Aorta (tissue), 5 donors: ENCODE measurements around the gene NEUROG2. TPM values are rescaled to one million over a fixed set of nuclear protein-coding genes. Genes with fewer than 3 reads are reported as not detected.
"Not testable (repeated sequence)": the region's sequence is repeated elsewhere in the genome, so short reads cannot be mapped to it uniquely, and the experiment has no call there.

Experiments used
- ATAC-seq: fragments of 200-7000 bp; cut with Tn5 transposase; one replicate; pipeline ENCODE4 v1.9.1; 2022; ENCODE audit warnings: moderate library complexity; ENCODE audit not compliant: low FRiP score
- DNase-seq, 2 donors: peaks; one replicate each; pipeline ENCODE4 v3.0.0-alpha.2; 2020
- H3K27ac ChIP-seq, 2 donors: one replicate each; pipeline ENCODE4 v1.5.1; 2013; ENCODE audit warnings: low read length in 2 of 2, mild to moderate bottlenecking in 2 of 2, moderate library complexity in 2 of 2, control low read depth in 1 of 2, inconsistent platforms in 1 of 2, low read depth in 1 of 2
- H3K27me3 ChIP-seq, 2 donors: one replicate each; pipeline ENCODE4 v1.6.1; 2013; ENCODE audit warnings: control low read depth in 1 of 2, low read length in 1 of 2, mild to moderate bottlenecking in 1 of 2, moderate library complexity in 1 of 2; ENCODE audit not compliant: insufficient read depth in 2 of 2, control insufficient read depth in 1 of 2
- H3K36me3 ChIP-seq, 2 donors: one replicate each; pipeline ENCODE4 v1.6.1; 2013; ENCODE audit warnings: control low read depth in 1 of 2, low read length in 1 of 2, mild to moderate bottlenecking in 1 of 2; ENCODE audit not compliant: insufficient read depth in 2 of 2, control insufficient read depth in 1 of 2
- H3K4me1 ChIP-seq, 2 donors: one replicate each; pipeline ENCODE4 v1.6.1; 2013; ENCODE audit warnings: low read length in 2 of 2, control low read depth in 1 of 2, mild to moderate bottlenecking in 1 of 2, moderate library complexity in 1 of 2; ENCODE audit not compliant: insufficient read depth in 2 of 2, control insufficient read depth in 1 of 2
- H3K4me3 ChIP-seq, 2 donors: one replicate each; pipeline ENCODE4 v1.5.1; 2013; ENCODE audit warnings: low read length in 2 of 2, control low read depth in 1 of 2, mild to moderate bottlenecking in 1 of 2
- H3K9me3 ChIP-seq: one replicate; pipeline ENCODE4 v1.6.1; 2013; ENCODE audit warnings: mild to moderate bottlenecking, low read length; ENCODE audit not compliant: control insufficient read depth
- WGBS, 2 donors: extraction: QIAGEN DNeasy Blood & Tissue Kit; methylation state at CpG; one replicate each; pipeline ENCODE4 v1.1.7; 2013; 5-methylcytosine and 5-hydroxymethylcytosine counted together
- intact Hi-C, 2 donors: fragments of 100-400 bp; cut with DNase I; formaldehyde crosslinking; loops; one replicate each; pipeline versions ENCODE4 v1.14.2 to v1.15.0; 2022
- polyA plus RNA-seq, 2 donors: library from polyadenylated mRNA; stranded (reverse); fragments of 200-250 nt; gene quantifications; one replicate each; pipeline ENCODE4 v1.2.3, GENCODE V29; 2013
- total RNA-seq, 2 donors: library from RNA; stranded (reverse); fragmentation: NEBNext Ultra II Directional; extraction: Animal tissue kit (Norgen Biotek cat#: 25700); gene quantifications; one replicate each; pipeline ENCODE4 v1.2.1, GENCODE V29; 2021
- donor health status: healthy with polysubstance abuse.
- donor health status: Bipolar disorder and iron deficiency.
- donor health status: DM: no; HTN: no; CAD: no.
- donor health status: DM: no; HTN: no; CAD: no.
- donor health status: DM: yes; HTN: yes; CAD: no.

Gene NEUROG2
- total and polyA plus RNA-seq, 4 donors: not detected

DNA sequence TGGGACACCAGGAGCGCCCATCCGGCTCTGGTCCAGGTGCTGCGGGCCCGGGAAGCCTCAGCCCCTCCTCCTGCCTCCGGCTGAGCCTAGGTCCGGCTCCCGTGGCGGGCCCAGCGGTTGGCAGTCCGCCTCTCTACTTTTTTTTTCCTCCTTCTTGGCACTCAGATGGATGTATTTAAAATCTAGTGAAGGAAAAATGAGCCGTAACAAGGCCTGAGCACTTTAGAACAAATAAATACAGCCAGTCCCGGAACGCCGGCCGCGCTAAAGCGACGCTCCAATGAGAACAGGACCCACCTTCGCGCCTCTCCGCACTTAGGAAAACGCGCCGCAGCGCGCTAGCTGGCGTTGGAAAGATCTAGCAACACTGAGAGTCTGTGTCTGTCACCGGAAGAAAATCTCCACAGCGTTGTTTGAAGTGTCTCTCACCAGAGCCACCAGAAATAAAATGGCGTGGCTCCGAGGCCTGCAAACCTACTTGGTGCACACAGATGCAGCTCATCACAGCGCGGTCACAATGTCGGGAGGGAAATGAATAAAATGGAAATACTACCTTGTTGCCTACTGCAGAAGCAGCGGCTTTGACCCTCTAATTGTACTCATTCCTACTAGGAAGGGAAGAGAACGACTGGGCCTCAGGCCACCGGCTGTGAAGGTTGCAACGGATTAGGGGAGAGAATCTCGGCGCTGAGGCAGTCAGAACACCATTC lies 4.7 kb downstream of the NEUROG2 start:
- no peak overlapping the region for H3K27ac ChIP-seq
- H3K27me3 ChIP-seq: peaks cover 0 to 2% of the 10 kb centered on the region in 2 donors
- H3K4me3 ChIP-seq: no peak overlapping the region
- no peaks in the 10 kb centered on the region for H3K4me1 ChIP-seq
- intact Hi-C loops: no loop called here
- no peaks in the 10 kb centered on the region for H3K36me3 ChIP-seq
- ATAC-seq: no peak
- no peaks in the 10 kb centered on the region for H3K9me3 ChIP-seq
- no peak for DNase-seq
- WGBS, 2 donors: 27 to 31% methylated on average over 40 of the region's 40 CpGs

- Histone ChIP-seq H3K9me3 (no peaks in the 10 kb centered on the region), H3K36me3 (no peaks in the 10 kb centered on the region), H3K4me3 (peak overlapping the region in 1 of 2 donors; percentile 10), H3K4me1 (no peaks in the 10 kb centered on the region), H3K27ac (no peak overlapping the region), H3K27me3 (no peaks in the 10 kb centered on the region)
- ATAC-seq (no peak), DNase-seq (no peak)
- WGBS, 2 donors: 2 to 4% methylated on average over 33 to 34 of the region's 34 CpGs
- intact Hi-C loops: no loop called here
Observed at GRCh38 chr4:112510291-112511092, 5.5 kb downstream of the NEUROG2 start.

- Histone ChIP-seq H3K4me1 (no peaks in the 10 kb centered on the region), H3K36me3 (no peaks in the 10 kb centered on the region), H3K4me3 (peak overlapping the region; percentile 10 to 36), H3K27ac (no peak overlapping the region), H3K9me3 (no peaks in the 10 kb centered on the region), H3K27me3 (no peaks in the 10 kb centered on the region)
- WGBS, 2 donors: 4 to 5% methylated on average over 46 of the region's 46 CpGs
- ATAC-seq (peak; percentile 26), DNase-seq (no peak)
- intact Hi-C loops: no loop called here
Observed at GRCh38 chr4:112509243-112510141, 6.5 kb downstream of the NEUROG2 start.

GRCh38 chr4:112508356-112508755 lies 7.6 kb downstream of the NEUROG2 start:
- DNase-seq (no peak), ATAC-seq (no peak)
- 5 to 8% methylated on average over 6 of the region's 6 CpGs for WGBS, 2 donors
- H3K27ac ChIP-seq: no peak overlapping the region
- H3K27me3 ChIP-seq: no peaks in the 10 kb centered on the region
- no peaks in the 10 kb centered on the region for H3K9me3 ChIP-seq
- H3K4me1 ChIP-seq: no peaks in the 10 kb centered on the region
- H3K4me3 ChIP-seq: no peak overlapping the region
- no peaks in the 10 kb centered on the region for H3K36me3 ChIP-seq
- intact Hi-C loops: no loop called here

DNA sequence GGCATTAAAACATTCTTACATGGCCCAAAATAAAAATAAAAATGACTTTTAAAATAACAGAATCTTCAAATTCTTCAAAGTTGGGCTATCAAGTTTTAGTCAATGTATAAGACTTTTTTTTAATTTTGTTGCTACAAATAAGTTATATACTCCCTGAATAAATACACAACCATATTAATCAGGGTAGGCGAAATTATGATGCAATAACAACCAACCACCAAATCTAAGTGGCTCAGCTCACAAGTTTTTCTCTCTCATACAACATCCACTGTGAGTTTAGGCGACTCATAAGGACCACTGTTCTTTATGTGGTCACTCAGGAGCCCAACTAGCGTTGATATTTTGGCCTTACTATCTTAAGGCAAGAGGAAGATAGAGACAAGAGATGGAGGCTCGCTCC lies 11.2 kb downstream of the NEUROG2 start:
- WGBS, 2 donors: 87 to 89% methylated on average over 4 of the region's 4 CpGs
- Histone ChIP-seq H3K9me3 (no peaks in the 10 kb centered on the region), H3K27me3 (no peaks in the 10 kb centered on the region), H3K4me3 (no peak overlapping the region), H3K27ac (no peak overlapping the region), H3K36me3 (no peaks in the 10 kb centered on the region), H3K4me1 (no peaks in the 10 kb centered on the region)
- DNase-seq (no peak), ATAC-seq (no peak)
- intact Hi-C loops: no loop called here

DNA sequence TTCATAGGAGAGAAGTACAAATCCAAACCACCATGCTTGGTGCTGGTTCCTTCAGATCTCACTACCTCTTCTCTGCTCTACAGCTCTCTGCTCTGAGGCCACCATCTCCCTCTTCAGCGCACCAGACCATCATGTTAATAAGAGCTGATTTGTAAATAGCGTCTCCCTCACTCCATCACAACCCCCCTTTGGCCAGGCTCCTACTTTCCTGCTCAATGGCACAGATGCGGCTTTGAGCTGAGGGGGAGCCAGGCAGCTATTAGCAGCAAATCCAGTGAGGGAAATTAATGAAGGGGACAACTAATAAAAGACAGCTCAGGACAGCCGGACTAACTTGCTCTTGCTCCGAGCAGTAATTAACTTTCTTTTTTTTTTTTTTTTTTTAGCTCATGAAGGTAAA lies 13.1 kb downstream of the NEUROG2 start:
- DNase-seq (no peak), ATAC-seq (no peak)
- H3K27ac ChIP-seq: no peak overlapping the region
- H3K36me3 ChIP-seq: no peaks in the 10 kb centered on the region
- H3K4me3 ChIP-seq: no peak overlapping the region
- 66 to 67% methylated on average over 5 of the region's 5 CpGs for WGBS, 2 donors
- intact Hi-C loops: no loop called here
- no peaks in the 10 kb centered on the region for H3K27me3 ChIP-seq
- H3K4me1 ChIP-seq: no peaks in the 10 kb centered on the region
- no peaks in the 10 kb centered on the region for H3K9me3 ChIP-seq

- Histone ChIP-seq H3K27ac (no peak overlapping the region), H3K36me3 (no peaks in the 10 kb centered on the region), H3K27me3 (no peaks in the 10 kb centered on the region), H3K9me3 (peaks cover 7% of the 10 kb centered on the region), H3K4me1 (no peaks in the 10 kb centered on the region), H3K4me3 (no peak overlapping the region)
- no peak for DNase-seq
- intact Hi-C loops: no loop called here
- no peak for ATAC-seq
- WGBS, 2 donors: 80 to 81% methylated on average over 7 of the region's 7 CpGs
Observed at GRCh38 chr4:112492321-112492720, 23.7 kb downstream of the NEUROG2 start.

- H3K9me3 ChIP-seq, H3K27ac ChIP-seq, H3K4me3 ChIP-seq, ATAC-seq, DNase-seq, H3K4me1 ChIP-seq, H3K27me3 ChIP-seq, intact Hi-C loops, H3K36me3 ChIP-seq: not testable (repeated sequence)
- 82 to 87% methylated on average over 3 of the region's 3 CpGs for WGBS, 2 donors
Observed at GRCh38 chr4:112490808-112491207, 25.2 kb downstream of the NEUROG2 start.
